ENCODE results near the gene SLIT3. TPM values are rescaled to one million over a fixed set of nuclear protein-coding genes. Genes with fewer than 3 reads are reported as not detected.

The SLIT3 gene
- total RNA-seq, 4 donors from 2014 or later, result 46.3 to 89.0 (median 68.0) TPM

GRCh38 chr5:169299663-169300467 lies 1.1 kb downstream of the SLIT3 start:
- no peak for DNase-seq (ENCODE audit: low spot score)
- ATAC-seq (ENCODE audit: low FRiP score), result peak; percentile 35
- no peak for TF ChIP-seq CTCF (IDR thresholded peaks at IDR 0.05)

- no peak for TF ChIP-seq CTCF (IDR thresholded peaks at IDR 0.05)
- ATAC-seq (ENCODE audit: low FRiP score), result no peak
- DNase-seq (ENCODE audit: low spot score), result no peak
Measured at GRCh38 chr5:169299191-169299662, 1.7 kb downstream of the SLIT3 start.

GRCh38 chr5:169298193-169298592 lies 2.7 kb downstream of the SLIT3 start:
- ATAC-seq (ENCODE audit: low FRiP score) (no peak), DNase-seq (ENCODE audit: low spot score) (no peak)
- no peak for TF ChIP-seq CTCF (IDR thresholded peaks at IDR 0.05)

- DNase-seq (ENCODE audit: low spot score) (no peak), ATAC-seq (ENCODE audit: low FRiP score) (no peak)
- TF ChIP-seq CTCF (IDR thresholded peaks at IDR 0.05), result no peak
Measured at GRCh38 chr5:169296419-169297143, 4.4 kb downstream of the SLIT3 start.

GRCh38 chr5:169295306-169295705 lies 5.6 kb downstream of the SLIT3 start:
- no peak for TF ChIP-seq CTCF (IDR thresholded peaks at IDR 0.05)
- no peak for DNase-seq (ENCODE audit: low spot score)

GRCh38 chr5:169294621-169295020 lies 6.3 kb downstream of the SLIT3 start:
- TF ChIP-seq CTCF (IDR thresholded peaks at IDR 0.05), result no peak
- ATAC-seq (ENCODE audit: low FRiP score) (no peak), DNase-seq (ENCODE audit: low spot score) (no peak)

More at GRCh38 chr5:169295306-169295705, 5.6 kb downstream of the SLIT3 start:
- ATAC-seq (ENCODE audit: low FRiP score), result no peak

Measured in omental fat pad (tissue), 4 donors.